Activated T-cell treated with anti-CD3 and anti-CD28 coated beads, Interleukin-2, amount 50 U/mL, for 4 hours (primary cell): ENCODE data around the gene ACSF3. TPM values are rescaled to one million over a fixed set of nuclear protein-coding genes. Genes with fewer than 3 reads are reported as not detected.

ENCODE experiments used
- ATAC-seq, 2 donors: fragments of 200-7000 bp; cut with Tn5 transposase; one replicate each; pipeline ENCODE4 v1.10.0; 2021
- DNase-seq: peaks from one replicate; pipeline ENCODE4 v3.0.0-alpha.2; 2020
- H3K27me3 Mint-ChIP-seq: one replicate; pipeline ENCODE4 v1.8.0; 2021; ENCODE audit warnings: low read depth, mixed read lengths
- H3K36me3 Mint-ChIP-seq: one replicate; pipeline ENCODE4 v1.8.0; 2022; ENCODE audit warnings: mixed read lengths; ENCODE audit not compliant: insufficient read depth
- H3K4me1 Mint-ChIP-seq: one replicate; pipeline ENCODE4 v1.8.0; 2021; ENCODE audit warnings: low read depth, mixed read lengths
- H3K4me3 Mint-ChIP-seq: one replicate; pipeline ENCODE4 v1.8.0; 2021; ENCODE audit warnings: mild to moderate bottlenecking, moderate library complexity, mixed read lengths
- H3K9me3 Mint-ChIP-seq: one replicate; pipeline ENCODE4 v1.8.0; 2021; ENCODE audit warnings: mixed read lengths
- total RNA-seq, 3 donors: library from RNA; stranded (reverse); gene quantifications; one replicate each; pipeline ENCODE4 v1.2.1, GENCODE V29; 2021

The ACSF3 gene
- total RNA-seq, 3 donors from 2014 or later, result 32.5 to 38.7 (median 34.2) TPM

GRCh38 chr16:89171216-89172170 is 77.8 kb downstream of the ACSF3 start, which contains the start of gene CDH15:
Gene CDH15 (plus strand): TSS chr16:89171748. CDS start chr16:89171832, 84 bp downstream.
- H3K27me3 Mint-ChIP-seq, result peaks cover 2% of the 10 kb centered on the region
- DNase-seq (peak; percentile 95), ATAC-seq (peak; percentile 96)
- H3K9me3 Mint-ChIP-seq, result no peaks in the 10 kb centered on the region
- peak within 1 kb of the TSS; percentile 71 for H3K4me3 Mint-ChIP-seq
- H3K36me3 Mint-ChIP-seq, result no peaks in the 10 kb centered on the region
- H3K4me1 Mint-ChIP-seq, result peaks cover 6% of the 10 kb centered on the region

- H3K36me3 Mint-ChIP-seq, result no peaks in the 10 kb centered on the region
- no peaks in the 10 kb centered on the region for H3K27me3 Mint-ChIP-seq
- H3K4me1 Mint-ChIP-seq, result peaks cover 6% of the 10 kb centered on the region
- no peaks in the 10 kb centered on the region for H3K9me3 Mint-ChIP-seq
- ATAC-seq (no peak), DNase-seq (no peak)
- H3K4me3 Mint-ChIP-seq, result no peak overlapping the region
Observed at GRCh38 chr16:89172171-89172527, 78.5 kb downstream of the ACSF3 start.

GRCh38 chr16:89172528-89173173 is 79.0 kb downstream of the ACSF3 start:
- DNase-seq (no peak), ATAC-seq (no peak)
- no peaks in the 10 kb centered on the region for H3K36me3 Mint-ChIP-seq
- H3K4me1 Mint-ChIP-seq, result peaks cover 6% of the 10 kb centered on the region
- no peak overlapping the region for H3K4me3 Mint-ChIP-seq
- H3K9me3 Mint-ChIP-seq, result no peaks in the 10 kb centered on the region
- no peaks in the 10 kb centered on the region for H3K27me3 Mint-ChIP-seq

- peaks cover 6% of the 10 kb centered on the region for H3K4me1 Mint-ChIP-seq
- no peak for ATAC-seq
Observed at GRCh38 chr16:89173174-89173921, 79.7 kb downstream of the ACSF3 start.

GRCh38 chr16:89174055-89174827 is 80.6 kb downstream of the ACSF3 start:
- DNase-seq, result no peak
- Mint-ChIP-seq H3K4me3 (no peak overlapping the region), H3K4me1 (peaks cover 6% of the 10 kb centered on the region)

More at GRCh38 chr16:89173174-89173921, 79.7 kb downstream of the ACSF3 start:
- H3K27me3 Mint-ChIP-seq, result no peaks in the 10 kb centered on the region
- no peaks in the 10 kb centered on the region for H3K9me3 Mint-ChIP-seq
- no peak for DNase-seq
- H3K4me3 Mint-ChIP-seq, result no peak overlapping the region
- no peaks in the 10 kb centered on the region for H3K36me3 Mint-ChIP-seq

GRCh38 chr16:89174877-89175276 is 81.2 kb downstream of the ACSF3 start:
- no peak overlapping the region for H3K4me3 Mint-ChIP-seq
- ATAC-seq (no peak), DNase-seq (no peak)
- no peaks in the 10 kb centered on the region for H3K36me3 Mint-ChIP-seq
- H3K27me3 Mint-ChIP-seq, result no peaks in the 10 kb centered on the region
- peaks cover 6% of the 10 kb centered on the region for H3K4me1 Mint-ChIP-seq
- no peaks in the 10 kb centered on the region for H3K9me3 Mint-ChIP-seq

More at GRCh38 chr16:89174055-89174827, 80.6 kb downstream of the ACSF3 start:
- Mint-ChIP-seq H3K9me3 (no peaks in the 10 kb centered on the region), H3K27me3 (no peaks in the 10 kb centered on the region), H3K36me3 (no peaks in the 10 kb centered on the region)
- no peak for ATAC-seq

- Mint-ChIP-seq H3K4me1 (peaks cover 5% of the 10 kb centered on the region), H3K4me3 (no peak overlapping the region), H3K27me3 (no peaks in the 10 kb centered on the region), H3K36me3 (no peaks in the 10 kb centered on the region), H3K9me3 (no peaks in the 10 kb centered on the region)
- no peak for DNase-seq
- no peak for ATAC-seq
Observed at GRCh38 chr16:89175280-89176146, 81.9 kb downstream of the ACSF3 start.

GRCh38 chr16:89176147-89176690 is 82.6 kb downstream of the ACSF3 start:
- H3K4me3 Mint-ChIP-seq, result no peak overlapping the region
- peaks cover 2% of the 10 kb centered on the region for H3K4me1 Mint-ChIP-seq
- H3K36me3 Mint-ChIP-seq, result no peaks in the 10 kb centered on the region
- peaks cover 2% of the 10 kb centered on the region for H3K27me3 Mint-ChIP-seq
- no peak for DNase-seq
- no peak for ATAC-seq
- H3K9me3 Mint-ChIP-seq, result no peaks in the 10 kb centered on the region

- H3K4me1 Mint-ChIP-seq, result peaks cover 4% of the 10 kb centered on the region
- H3K4me3 Mint-ChIP-seq, result no peak overlapping the region
- no peak for ATAC-seq
Observed at GRCh38 chr16:89176717-89177116, 83.1 kb downstream of the ACSF3 start.

GRCh38 chr16:89177501-89177900 is 83.8 kb downstream of the ACSF3 start:
- Mint-ChIP-seq H3K9me3 (no peaks in the 10 kb centered on the region), H3K36me3 (no peaks in the 10 kb centered on the region), H3K27me3 (peaks cover 4% of the 10 kb centered on the region), H3K4me3 (no peak overlapping the region), H3K4me1 (peaks cover 5% of the 10 kb centered on the region)
- ATAC-seq (no peak), DNase-seq (no peak)

More at GRCh38 chr16:89176717-89177116, 83.1 kb downstream of the ACSF3 start:
- Mint-ChIP-seq H3K36me3 (no peaks in the 10 kb centered on the region), H3K9me3 (no peaks in the 10 kb centered on the region), H3K27me3 (peaks cover 4% of the 10 kb centered on the region)
- no peak for DNase-seq

GRCh38 chr16:89178453-89179147 is 84.9 kb downstream of the ACSF3 start:
- peaks cover 4% of the 10 kb centered on the region for H3K27me3 Mint-ChIP-seq
- no peaks in the 10 kb centered on the region for H3K36me3 Mint-ChIP-seq
- peaks cover 8% of the 10 kb centered on the region for H3K4me1 Mint-ChIP-seq

GRCh38 chr16:89179148-89179484 is 85.5 kb downstream of the ACSF3 start:
- Mint-ChIP-seq H3K4me1 (peaks cover 8% of the 10 kb centered on the region), H3K27me3 (peaks cover 4% of the 10 kb centered on the region), H3K4me3 (no peak overlapping the region), H3K9me3 (no peaks in the 10 kb centered on the region), H3K36me3 (no peaks in the 10 kb centered on the region)
- DNase-seq (no peak), ATAC-seq (no peak)

More at GRCh38 chr16:89178453-89179147, 84.9 kb downstream of the ACSF3 start:
- no peaks in the 10 kb centered on the region for H3K9me3 Mint-ChIP-seq
- no peak overlapping the region for H3K4me3 Mint-ChIP-seq
- no peak for DNase-seq
- no peak for ATAC-seq
